Ascending aorta (tissue), 2 donors: Measurements from ENCODE around the gene ABCC4. TPM values are rescaled to one million over a fixed set of nuclear protein-coding genes. Genes with fewer than 3 reads are reported as not detected.

Experiments
- DNase-seq, 2 donors: peaks; one replicate each; pipeline ENCODE4 v3.0.0-alpha.2; 2019; ENCODE audit warnings: low spot score in 2 of 2
- H3K27ac ChIP-seq, 2 donors: fragments of 200-600 bp; sonication (generic); one replicate each; pipeline ENCODE4 v1.5.1; 2016 to 2017; ENCODE audit warnings: mild to moderate bottlenecking in 1 of 2
- H3K27me3 ChIP-seq: fragments of 200-600 bp; sonication (generic); one replicate; pipeline ENCODE4 v1.5.1; 2017
- H3K36me3 ChIP-seq, 2 donors: fragments of 200-600 bp; sonication (generic); one replicate each; pipeline ENCODE4 v1.5.1; 2016
- H3K4me1 ChIP-seq, 2 donors: fragments of 200-600 bp; sonication (generic); one replicate each; pipeline ENCODE4 v1.5.1; 2016 to 2017; ENCODE audit warnings: mild to moderate bottlenecking in 1 of 2
- H3K4me3 ChIP-seq, 2 donors: fragments of 200-600 bp; sonication (generic); one replicate each; pipeline ENCODE4 v1.5.1; 2016 to 2017; ENCODE audit warnings: mild to moderate bottlenecking in 1 of 2
- H3K9me3 ChIP-seq, 2 donors: fragments of 200-600 bp; sonication (generic); one replicate each; pipeline ENCODE4 v1.5.1; 2016
- CTCF ChIP-seq, 3 experiments: fragments of 200-600 bp in 2 of 3; fragments of 450-650 bp in 1 of 3; sonication (generic) in 2 of 3; IDR thresholded peaks; one replicate each; pipeline ENCODE4 v1.5.1; 2016 to 2019; ENCODE audit warnings: antibody characterized with exemption in 3 of 3, mild to moderate bottlenecking in 1 of 3, moderate library complexity in 1 of 3
- intact Hi-C: fragments of 100-400 bp; cut with DNase I; formaldehyde crosslinking; loops from one replicate; pipeline ENCODE4 v1.15.1; 2023
- total RNA-seq: library from RNA; depleted of rRNA; stranded (reverse); fragments of >200 nt; gene quantifications from one replicate; pipeline ENCODE4 v1.1.0, GENCODE V29; 2016

Gene ABCC4
- total RNA-seq, 1 donor from 2014 or later, result 6.7 TPM

GRCh38 chr13:94992036-94992960 is 309.0 kb downstream of the ABCC4 start:
- Histone ChIP-seq H3K9me3 (no peaks in the 10 kb centered on the region), H3K36me3 (no peaks in the 10 kb centered on the region), H3K27me3 (no peaks in the 10 kb centered on the region), H3K4me3 (no peak overlapping the region), H3K4me1 (no peaks in the 10 kb centered on the region), H3K27ac (no peak overlapping the region)
- intact Hi-C loops, result no loop called here
- TF ChIP-seq CTCF (IDR thresholded peaks at IDR 0.05), result no peak
- DNase-seq, result no peak

GRCh38 chr13:94988654-94989053 is 312.6 kb downstream of the ABCC4 start:
- H3K36me3 ChIP-seq, result no peaks in the 10 kb centered on the region
- H3K27ac ChIP-seq, result no peak overlapping the region
- no peaks in the 10 kb centered on the region for H3K27me3 ChIP-seq
- no peaks in the 10 kb centered on the region for H3K9me3 ChIP-seq
- no peak overlapping the region for H3K4me3 ChIP-seq
- H3K4me1 ChIP-seq, result no peaks in the 10 kb centered on the region
- no peak for DNase-seq
- intact Hi-C loops, result no loop called here
- no peak for TF ChIP-seq CTCF (IDR thresholded peaks at IDR 0.05)

- DNase-seq, result no peak
- no peak for TF ChIP-seq CTCF (IDR thresholded peaks at IDR 0.05)
- intact Hi-C loops, result no loop called here
- H3K4me1 ChIP-seq, result no peaks in the 10 kb centered on the region
- no peak overlapping the region for H3K4me3 ChIP-seq
- H3K27ac ChIP-seq, result no peak overlapping the region
- no peaks in the 10 kb centered on the region for H3K27me3 ChIP-seq
- H3K9me3 ChIP-seq, result no peaks in the 10 kb centered on the region
- H3K36me3 ChIP-seq, result no peaks in the 10 kb centered on the region
Measured at GRCh38 chr13:94987869-94988268, 313.4 kb downstream of the ABCC4 start.

- intact Hi-C loops, result no loop called here
- H3K27me3 ChIP-seq, result no peaks in the 10 kb centered on the region
- no peak for TF ChIP-seq CTCF (IDR thresholded peaks at IDR 0.05)
- no peak for DNase-seq
- H3K4me1 ChIP-seq, result no peaks in the 10 kb centered on the region
- no peak overlapping the region for H3K27ac ChIP-seq
- H3K36me3 ChIP-seq, result no peaks in the 10 kb centered on the region
- H3K9me3 ChIP-seq, result no peaks in the 10 kb centered on the region
- H3K4me3 ChIP-seq, result no peak overlapping the region
Measured at GRCh38 chr13:94987081-94987480, 314.2 kb downstream of the ABCC4 start.

GRCh38 chr13:94984958-94985357 is 316.3 kb downstream of the ABCC4 start:
- Histone ChIP-seq H3K36me3 (no peaks in the 10 kb centered on the region), H3K27ac (no peak overlapping the region), H3K4me1 (no peaks in the 10 kb centered on the region), H3K27me3 (no peaks in the 10 kb centered on the region), H3K9me3 (no peaks in the 10 kb centered on the region), H3K4me3 (no peak overlapping the region)
- TF ChIP-seq CTCF (IDR thresholded peaks at IDR 0.05), result no peak
- no peak for DNase-seq
- intact Hi-C loops, result no loop called here
